T-helper 9 cell (primary cell): ENCODE data around the gene MEGF11.

ENCODE experiments used
- DNase-seq: peaks from one replicate; pipeline ENCODE4 v3.0.0-alpha.2; 2020

Gene MEGF11

DNA sequence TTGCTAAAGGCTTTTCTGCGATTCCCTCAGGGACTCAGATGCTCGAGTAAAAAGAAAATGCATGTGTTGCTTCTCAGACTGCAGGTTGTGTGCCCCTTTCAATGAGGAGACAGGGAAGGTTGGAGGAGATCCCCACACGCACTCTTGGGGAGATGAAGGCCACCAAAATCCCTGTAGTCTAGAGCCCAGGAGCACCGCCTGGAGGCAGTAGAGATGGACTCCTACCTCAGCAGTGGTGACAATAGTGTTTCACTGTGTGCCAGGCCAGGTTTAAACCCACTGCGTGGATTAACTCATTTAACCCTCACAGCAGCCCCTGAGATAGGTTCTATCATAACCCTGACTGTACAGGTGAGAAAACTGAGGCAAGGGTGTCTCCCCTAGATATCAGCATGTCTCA lies 15.2 kb downstream of the MEGF11 start:
- DNase-seq, result no peak

DNA sequence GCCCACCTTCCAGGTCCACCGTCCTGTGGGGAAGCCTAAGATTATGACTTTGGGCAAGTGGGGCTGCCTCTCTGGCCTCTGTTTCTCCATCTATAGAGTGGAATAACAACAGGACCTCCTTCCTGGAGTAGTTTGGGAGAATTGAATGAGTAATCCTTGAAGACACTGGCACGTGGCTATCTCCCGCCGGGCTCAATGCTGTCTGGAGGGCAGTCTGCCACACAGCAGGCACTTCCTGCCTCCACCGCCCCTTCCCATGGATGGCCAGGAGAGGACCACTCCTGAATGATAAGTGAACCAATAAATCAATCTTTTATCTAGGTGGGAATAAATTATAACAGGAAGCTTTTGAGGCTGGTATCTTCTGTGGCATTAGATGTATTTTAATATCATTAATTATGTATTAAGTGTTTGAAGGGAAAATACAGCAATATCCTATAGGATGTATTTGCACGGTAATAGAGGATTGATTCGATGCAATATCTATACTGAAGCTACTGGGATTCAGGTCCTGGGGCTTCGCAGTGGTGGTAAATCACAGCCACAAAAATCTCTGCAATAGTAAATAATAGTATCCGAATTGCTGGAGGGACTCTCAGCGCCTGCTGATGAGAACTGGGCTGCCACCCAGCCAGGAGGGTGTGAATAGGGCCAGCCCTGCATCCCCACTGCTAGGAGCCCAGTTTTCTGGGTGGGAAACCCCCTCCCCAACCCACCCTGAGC lies 15.9 kb downstream of the MEGF11 start:
- DNase-seq, result no peak

DNA sequence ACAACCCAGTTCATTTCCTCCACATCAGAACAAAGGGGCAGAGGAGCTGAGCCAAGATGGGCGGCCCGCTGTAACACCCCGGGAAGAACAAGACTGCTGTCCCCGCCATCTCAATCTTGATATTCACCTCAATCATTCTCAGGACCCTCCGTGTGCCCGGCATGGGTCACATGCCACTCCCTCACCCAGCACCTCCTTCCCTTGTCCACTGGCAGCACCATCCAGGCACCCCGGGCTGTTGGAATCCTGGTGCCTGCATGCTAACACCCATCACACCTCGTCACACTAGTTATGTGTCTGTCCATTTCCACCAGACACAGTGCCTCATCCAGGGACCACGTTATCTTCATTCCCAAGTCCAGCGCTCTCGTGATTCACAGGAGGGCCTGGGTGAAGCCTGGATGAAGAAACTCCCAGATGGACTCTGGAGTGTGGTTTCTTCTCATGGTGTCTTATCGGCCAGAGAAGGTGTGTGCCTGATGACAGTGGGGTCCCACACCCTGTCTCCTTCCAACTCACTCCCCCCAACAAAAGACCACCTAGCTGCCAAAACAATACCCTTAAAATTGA lies 16.7 kb downstream of the MEGF11 start:
- DNase-seq, result no peak

DNA sequence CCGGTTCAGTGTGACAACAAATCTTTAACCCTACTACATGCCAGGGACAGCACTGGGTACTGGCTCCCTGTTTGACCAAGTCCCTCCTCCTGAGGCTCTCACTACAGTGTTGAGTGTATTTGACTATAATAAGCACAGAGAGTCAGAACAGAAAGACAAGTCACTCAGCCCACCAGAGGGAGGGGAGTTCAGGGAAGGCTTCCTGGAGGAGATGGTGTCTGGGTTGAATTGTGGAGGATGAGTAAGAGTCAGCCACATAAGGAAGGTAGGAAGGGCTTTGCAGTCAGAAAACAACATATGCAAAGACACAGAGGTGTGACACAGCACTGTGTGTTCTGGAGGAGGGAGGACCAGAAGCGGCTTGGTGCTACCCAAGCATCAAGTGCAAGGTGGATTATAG lies 17.7 kb downstream of the MEGF11 start:
- no peak for DNase-seq

DNA sequence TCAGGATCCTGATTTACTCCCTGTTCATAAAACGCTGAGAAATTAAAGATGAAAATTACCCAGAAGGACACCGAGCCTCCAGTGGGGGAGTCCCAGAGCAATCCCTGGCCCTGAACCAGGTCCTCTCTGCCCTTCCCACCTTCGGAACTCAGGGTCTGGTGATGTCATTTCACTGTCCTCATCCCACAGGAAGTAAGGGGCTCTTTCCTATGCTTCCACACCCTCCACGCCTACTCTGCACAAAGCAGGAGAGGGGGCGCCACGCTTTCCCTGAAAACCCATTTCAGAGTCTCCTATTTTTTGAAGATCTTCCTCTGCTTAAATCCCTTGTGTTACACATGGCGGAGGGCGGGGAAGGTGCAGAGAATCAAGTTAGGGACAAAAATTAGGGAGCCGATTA lies 18.8 kb downstream of the MEGF11 start:
- no peak for DNase-seq

DNA sequence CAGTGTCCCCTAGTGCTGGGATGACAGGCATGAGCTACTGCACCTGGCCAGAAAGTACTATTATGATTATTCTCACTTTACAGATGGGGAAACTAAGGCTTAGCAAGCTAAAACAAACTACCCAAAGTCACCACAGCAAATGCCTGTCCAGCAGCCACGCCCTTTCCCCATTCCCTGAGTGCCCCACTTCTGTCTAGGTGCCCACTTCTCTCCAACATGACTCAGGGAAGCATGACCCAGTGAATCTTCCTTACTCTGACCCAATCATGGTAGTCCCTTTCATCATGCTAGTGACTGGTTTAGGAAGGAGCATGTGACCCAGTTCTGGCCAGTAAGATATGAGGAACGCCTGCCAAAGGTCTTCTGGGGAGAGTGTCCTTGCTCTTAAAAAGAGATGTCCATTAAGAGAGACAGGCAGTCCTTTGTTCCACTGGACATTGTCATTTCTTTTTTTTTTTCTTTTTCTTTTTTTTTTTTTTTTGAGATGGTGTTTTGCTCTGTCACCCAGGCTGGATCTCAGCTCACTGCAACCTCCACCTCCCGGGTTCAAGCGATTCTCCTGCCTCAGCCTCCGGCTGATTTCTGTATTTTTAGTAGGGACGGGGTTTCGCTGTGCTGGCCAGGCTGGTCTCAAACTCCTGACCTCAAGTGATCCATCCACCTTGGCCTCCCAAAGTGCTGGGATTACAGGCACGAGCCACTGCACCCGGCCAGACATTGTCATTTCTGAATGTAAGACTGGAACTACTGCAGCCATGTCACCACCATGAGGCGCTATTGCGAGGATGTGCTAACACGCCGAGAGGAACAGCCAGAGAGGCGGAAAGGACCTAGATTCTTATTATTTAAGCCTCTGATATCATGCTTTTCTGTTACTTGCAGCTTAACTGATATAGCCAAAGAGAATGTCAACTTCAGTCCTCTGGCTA lies 19.8 kb downstream of the MEGF11 start:
- DNase-seq, result no peak

DNA sequence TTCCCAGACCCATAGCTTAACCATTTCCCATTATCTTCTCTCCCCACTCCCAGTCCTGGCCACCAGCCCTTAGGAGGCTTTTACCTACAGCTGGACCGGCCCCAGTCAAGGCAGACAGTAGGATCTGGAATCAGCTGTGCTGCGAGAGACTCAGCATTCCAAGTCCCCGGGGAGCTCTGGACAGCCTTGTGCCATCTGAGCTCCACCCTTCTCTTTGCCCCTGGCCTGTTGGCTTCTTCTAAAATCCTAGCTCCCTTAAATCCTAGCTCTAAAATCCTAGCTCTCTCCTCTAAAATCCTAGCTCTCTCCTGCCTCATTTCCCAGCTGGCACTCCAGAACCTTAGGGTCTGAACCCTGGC lies 21.3 kb downstream of the MEGF11 start:
- DNase-seq, result no peak

DNA sequence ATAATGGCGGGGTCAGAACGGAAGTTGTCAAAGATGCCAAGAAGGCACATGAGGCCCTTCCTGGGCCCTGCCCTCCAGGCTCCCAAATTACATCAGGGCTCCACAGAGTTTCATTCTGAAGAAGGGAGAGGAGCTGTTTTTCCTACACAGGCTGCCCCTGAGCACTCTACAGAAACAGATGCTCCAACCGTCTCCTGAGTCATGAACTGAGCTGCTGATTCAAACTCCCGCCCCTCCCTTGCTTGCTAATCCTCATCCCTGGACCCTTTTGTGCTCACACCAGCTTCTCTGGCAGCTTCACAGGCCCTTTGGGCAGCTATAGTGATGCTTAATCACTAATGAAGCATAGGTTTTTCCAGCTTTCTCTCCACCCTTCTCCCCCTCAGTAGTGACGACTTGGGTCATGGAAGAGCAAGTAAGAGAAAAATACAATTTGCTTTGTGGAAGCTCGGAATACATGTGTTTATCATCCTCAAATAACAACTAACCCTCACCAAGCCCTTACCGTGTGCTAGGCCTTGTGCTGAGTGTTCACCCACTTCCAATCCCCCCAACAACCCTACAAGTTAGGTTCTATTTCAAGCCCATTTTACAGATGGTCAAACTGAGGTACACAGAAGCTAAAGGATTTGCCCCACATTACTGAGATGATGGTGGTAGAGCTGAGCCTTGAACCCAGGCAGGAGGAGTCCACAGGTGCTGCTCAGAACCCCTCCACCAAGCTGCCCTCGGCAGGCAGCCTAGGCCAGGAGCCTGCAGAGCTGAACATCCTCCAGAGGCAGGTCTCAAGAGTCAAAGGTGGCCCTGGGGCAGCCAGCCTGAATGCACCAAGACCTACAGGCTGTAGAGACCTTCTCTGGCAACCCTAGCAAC lies 21.9 kb downstream of the MEGF11 start:
- no peak for DNase-seq

DNA sequence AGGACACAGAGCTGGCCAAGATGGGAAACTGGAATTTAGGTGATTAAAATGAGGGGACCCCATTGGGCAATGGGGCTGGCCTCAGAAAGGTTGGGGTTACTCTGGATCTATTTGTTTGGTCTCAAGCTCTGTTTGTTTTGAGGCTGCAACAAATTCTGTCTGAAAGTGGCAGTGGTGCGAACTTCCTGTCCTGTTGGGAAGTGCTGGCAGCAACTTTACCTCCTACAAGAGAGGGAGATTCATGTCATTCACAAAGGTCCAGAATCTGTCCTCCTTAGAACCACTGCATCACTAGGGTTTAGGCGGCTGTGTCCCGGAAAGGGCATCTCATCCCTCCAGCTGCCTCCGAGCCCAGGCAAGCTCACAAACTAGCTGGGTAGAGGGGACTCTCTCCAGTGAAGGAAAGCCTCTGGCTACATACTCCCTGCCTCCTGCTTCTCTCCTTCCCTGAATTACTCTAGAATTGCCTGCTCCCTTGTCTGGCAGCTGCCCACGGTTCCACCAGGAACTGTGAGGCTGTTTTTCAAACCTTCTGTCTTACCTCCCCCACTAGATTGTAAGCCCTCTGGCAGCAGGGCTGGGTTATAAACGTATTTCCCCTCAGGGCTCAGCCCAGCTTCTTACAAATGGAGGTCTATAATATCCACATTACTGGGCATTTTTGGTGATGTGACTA lies 23.6 kb downstream of the MEGF11 start:
- no peak for DNase-seq

DNA sequence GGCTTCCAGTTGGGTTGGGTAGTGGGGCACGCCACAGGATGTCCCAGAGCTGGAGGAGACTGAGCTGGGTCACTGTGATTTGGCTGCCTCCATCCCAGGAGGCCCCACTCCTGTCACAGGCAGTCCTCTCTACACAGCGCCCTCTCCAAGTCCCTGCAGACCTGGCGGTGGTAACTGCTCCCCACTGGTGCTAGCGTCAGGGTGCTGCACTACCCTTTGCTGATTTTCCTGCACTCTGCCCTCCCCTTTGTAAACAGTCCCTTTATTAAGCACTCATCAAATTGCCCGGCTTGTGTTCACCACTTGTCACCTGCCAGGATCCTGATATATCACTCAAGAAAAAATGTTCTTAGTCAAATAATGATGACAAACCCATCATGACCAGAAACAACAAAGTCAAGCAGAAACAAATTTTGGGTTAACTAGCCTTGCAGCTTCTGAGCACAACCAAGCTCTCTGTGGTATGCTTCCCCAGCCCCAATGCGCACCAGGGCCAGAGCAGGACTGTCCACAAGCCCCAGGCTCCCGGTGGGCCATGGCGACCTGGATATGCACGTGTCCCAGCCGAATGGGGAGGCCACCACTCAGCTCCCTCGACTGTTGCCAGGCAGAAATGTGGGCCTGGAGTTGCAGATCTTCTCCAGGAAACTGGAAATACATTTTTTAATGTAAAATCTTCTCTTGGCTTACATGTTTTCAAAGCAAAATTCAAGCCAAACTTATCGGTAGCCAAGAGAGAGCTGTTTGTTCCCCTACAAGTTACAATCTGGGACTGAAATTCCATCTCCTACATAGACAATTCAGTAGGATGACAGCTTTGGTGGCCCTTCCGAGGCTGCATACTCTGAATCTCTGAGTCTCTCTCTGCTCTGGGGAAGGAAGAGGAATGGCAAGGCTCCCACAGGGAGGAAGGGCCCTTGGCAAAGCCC lies 24.5 kb downstream of the MEGF11 start:
- no peak for DNase-seq

DNA sequence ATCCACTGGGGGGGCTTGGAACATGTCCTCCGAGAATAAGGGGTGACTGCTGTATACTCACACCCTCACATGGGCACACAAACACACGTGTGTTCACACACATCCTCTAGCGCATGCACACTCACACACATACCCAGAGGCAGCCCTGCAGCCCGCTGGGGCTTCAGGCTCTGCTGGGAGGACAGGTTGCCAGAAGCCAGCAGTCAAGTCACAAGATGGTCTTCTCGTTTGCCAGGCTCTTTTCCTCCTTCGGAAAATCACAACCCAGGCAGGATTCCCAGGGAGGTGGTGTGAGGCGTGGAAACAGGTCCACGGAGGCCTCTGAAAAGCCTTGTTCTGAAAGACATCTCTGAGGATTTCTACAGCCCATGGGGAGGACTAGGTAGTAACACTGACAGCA lies 26.8 kb downstream of the MEGF11 start:
- no peak for DNase-seq

DNA sequence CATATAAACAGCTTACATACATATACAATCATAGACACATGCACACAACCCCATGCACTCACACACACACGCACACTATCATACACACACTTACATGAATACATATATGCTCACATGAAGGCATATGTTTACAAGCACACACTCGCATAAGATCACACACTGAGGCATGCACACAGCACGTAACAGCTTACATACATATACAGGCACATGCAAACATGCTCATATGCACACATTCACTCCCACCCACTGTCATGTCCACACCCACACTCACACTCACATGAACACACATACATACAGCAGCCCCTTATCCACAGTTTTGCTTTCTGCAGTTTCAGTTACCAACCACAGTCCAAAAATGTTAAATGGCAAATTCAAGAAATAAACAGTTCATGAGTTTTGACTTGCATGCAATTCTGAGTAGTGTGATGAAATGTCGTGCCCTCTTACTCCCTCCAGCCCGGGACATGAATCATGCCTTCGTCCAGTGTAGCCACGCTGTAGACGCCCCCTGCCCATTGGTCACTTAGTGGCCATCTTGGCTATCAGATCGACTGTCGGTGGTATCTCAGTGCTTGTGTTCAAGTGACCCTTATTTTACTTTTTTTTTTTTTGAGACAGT lies 27.8 kb downstream of the MEGF11 start:
- no peak for DNase-seq

DNA sequence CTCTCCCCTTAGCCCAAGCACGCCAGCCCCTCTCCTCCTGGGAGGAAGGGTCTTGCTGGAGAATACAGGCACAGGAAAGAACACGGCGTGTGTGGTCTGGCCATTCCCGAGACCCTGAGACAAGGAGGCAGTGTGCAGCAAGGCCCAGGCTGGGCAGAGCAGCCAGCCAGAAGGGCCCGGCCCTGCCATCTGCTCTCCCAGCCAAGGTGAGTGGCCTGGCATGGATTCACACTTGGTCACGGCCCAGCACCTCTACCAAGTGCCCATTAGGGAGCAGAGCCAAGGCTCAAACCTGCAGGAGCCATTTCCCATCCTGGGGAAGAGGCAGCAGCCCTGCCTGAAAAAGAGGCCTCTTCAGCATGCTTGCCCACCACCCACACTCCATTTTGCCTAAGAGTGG lies 28.6 kb downstream of the MEGF11 start:
- DNase-seq, result no peak

DNA sequence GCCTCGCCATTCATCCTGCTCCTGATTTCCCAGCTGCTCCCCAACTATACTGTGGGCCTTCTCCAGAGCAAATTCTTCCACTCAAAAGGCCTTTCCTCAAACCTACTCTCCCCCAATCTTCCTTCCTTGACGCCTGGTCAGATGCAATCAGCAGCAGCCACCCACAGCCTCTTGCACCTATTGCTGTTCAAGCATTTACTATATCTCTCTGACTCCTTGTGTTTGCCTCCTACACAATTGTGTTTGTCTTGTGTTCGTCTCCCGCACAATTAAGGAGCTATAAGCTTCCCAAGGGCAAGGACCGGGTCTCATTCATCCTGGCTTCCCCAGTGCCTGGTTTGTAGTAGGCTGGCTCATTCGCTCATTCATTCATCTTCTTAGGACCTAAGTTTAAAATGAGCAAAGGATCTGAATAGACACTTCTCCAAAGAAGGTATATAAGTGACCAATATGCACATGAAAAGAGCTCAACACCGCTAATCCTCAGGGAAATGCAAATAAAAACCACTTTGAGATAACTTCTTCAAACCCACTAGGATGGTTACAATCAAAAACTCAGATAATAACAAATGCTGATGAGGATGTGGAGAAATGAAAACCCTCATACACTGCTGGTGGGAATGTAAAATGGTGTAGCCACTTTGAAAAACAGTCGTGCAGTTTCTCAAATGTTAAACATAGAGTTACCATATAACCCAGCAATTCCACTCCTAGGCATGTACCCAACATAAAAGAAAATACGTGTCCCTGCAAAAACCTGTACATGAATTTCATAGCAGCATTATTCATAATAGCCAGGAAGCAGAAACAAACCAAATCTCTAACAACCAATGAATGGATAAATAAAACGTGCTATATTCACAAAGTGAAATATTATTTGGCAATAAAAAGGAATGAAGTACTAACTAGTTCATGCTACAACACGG lies 31.0 kb downstream of the MEGF11 start:
- DNase-seq, result no peak

DNA sequence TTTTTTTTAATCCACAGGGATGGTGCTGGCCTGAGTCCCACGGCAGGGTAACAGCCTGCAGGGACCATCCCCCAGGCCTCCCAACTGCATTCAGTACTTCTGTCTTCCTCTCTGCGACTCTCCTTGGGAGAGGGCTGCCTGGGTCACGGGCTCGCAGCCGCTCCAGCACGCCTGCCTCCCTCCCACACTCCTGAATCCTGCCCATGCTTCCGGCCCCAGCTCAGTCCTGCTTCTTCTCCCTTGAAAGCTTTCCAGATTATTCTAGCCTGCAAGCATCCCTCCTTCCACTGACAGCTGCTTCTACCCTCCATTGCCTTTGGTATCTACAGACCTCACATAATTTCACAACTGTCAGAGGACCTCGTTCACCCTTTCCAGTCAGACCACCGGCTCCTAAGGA lies 32.4 kb downstream of the MEGF11 start:
- DNase-seq, result no peak

DNA sequence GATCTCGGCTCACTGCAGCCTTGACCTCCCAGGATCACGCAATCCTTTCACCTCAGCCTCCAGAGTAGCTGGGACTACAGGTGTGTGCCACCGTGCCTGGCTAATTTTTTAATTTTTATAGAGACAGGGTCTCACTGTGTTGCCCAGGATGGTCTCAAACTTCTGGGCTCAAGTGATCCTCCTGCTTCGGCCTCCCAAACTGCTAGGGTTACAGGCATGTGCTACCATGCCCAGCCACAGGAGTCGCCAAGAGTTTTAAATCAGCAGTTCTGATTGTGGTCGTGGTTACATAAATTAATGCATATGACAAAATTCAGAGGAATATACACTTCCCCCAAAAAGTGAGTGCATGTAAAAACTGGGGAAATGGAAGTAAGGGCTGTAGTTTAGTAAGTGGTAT lies 32.9 kb downstream of the MEGF11 start:
- DNase-seq, result no peak

DNA sequence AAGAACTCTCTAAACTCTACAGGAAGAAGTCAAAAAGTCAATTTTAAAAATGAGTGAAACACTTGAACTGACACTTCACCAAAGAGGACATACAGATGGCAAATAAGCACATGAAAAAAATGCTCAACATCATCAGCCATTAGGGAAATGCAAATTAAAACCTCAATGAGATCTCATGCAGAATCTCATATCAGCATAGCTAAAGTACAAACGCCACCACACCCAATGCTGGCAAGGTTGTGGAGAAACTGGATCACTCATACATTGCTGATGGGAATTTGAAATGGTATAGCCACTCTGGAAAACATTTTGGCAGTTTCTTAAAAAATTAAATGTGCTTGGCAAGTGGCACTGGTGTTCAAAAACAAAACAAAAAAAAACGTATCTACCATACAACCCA lies 34.2 kb downstream of the MEGF11 start:
- DNase-seq, result no peak

DNA sequence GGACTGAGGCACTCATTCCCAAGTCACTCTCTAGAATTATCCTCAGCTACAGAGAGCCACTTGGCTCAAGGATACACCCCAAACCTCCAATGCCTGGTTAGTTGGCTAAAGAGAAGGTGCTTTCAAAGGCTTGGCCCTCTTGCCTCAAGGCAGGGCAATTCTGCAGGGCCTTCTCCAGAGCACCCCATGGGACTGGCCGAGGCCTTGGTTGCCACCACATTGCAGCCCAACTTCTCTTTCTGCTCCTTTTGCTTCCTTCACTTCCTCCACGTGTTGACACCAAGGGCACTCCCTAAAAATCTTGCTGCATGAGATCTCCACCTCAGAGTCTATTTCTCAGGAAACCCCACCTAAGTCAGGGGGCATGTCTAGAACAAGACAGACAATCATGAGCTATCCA lies 36.7 kb downstream of the MEGF11 start:
- DNase-seq, result no peak

DNA sequence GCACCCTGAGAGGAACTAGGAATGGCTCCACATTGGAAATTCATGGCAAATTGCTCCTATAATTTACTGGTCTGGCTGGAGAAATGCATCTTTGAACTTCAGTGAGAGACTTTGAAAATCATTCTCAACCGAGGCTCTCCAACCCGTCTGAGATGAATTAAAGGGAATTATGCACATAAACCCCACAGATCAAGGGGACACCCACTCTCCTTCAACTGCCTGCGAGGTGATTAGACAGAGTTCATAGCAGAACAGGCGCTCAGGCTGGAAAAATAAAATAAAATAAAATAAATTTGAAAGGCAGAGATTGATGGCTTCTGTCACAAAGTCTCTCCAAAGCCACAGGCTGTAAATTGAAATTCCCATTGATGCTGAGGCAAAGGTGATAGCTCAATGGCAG lies 37.7 kb downstream of the MEGF11 start:
- no peak for DNase-seq

DNA sequence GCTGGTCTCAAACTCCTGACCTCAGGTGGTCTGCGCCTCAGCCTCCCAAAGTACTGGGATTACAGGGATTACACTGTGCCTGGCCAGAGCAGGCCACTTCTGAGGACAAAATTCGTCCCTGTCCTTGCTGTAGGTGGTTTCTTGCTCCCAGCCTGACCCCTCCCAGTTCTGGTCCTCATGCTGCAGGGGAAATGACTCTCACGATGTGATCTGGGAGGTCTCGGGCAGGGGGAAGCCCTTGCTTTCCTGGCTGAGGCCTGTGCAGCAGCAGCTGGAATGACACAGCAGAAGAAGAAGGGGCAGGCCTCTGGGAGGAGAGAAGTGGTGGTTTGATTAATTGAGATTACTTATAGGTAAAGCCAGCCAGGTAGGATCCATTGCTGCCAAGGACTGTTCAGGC lies 39.3 kb downstream of the MEGF11 start:
- no peak for DNase-seq
